OCI-LY1 (cell line): ENCODE measurements around the gene HS3ST1.

Experiments used
- EZH2 ChIP-seq: fragments of 200-600 bp; sonication (generic), shearing (Covaris generic); IDR thresholded peaks from 2 replicates; pipeline ENCODE4 v1.8.0; 2017; ENCODE audit warnings: borderline replicate concordance, mixed run types, mild to moderate bottlenecking, antibody characterized with exemption, low read length, moderate library complexity, mixed read lengths
- TF ChIP-seq, protein P1 (sequence below): fragments of 200-600 bp; sonication (generic), shearing (Covaris generic); IDR thresholded peaks from 2 replicates; pipeline ENCODE4 v1.5.1; 2017; ENCODE audit warnings: mild to moderate bottlenecking, antibody characterized with exemption, low read length, moderate library complexity, mixed read lengths

DNA sequence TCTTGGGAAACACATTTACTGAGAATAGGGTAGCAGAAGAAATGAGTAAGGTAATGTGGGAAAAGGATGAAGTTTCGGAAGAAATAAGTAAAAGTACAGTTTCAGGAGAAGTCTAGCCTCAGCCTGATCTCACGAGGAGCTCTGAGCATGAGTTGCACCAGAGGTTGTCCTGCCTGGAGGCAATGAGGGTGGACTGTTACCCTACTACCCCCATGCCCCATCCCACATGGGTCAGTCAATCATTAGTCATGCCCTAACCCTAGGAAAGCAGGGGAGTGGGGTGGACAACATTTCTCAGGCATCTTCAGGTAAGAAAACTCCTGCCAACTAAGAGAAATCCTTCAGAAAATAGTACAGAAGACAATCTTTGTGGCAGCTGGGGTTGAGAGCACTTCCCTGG, 35.1 kb downstream of the HS3ST1 start:
- TF ChIP-seq, protein P1, sequence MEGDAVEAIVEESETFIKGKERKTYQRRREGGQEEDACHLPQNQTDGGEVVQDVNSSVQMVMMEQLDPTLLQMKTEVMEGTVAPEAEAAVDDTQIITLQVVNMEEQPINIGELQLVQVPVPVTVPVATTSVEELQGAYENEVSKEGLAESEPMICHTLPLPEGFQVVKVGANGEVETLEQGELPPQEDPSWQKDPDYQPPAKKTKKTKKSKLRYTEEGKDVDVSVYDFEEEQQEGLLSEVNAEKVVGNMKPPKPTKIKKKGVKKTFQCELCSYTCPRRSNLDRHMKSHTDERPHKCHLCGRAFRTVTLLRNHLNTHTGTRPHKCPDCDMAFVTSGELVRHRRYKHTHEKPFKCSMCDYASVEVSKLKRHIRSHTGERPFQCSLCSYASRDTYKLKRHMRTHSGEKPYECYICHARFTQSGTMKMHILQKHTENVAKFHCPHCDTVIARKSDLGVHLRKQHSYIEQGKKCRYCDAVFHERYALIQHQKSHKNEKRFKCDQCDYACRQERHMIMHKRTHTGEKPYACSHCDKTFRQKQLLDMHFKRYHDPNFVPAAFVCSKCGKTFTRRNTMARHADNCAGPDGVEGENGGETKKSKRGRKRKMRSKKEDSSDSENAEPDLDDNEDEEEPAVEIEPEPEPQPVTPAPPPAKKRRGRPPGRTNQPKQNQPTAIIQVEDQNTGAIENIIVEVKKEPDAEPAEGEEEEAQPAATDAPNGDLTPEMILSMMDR = no peak
- no peak for TF ChIP-seq EZH2
